BLaER1 treated with 17β-estradiol and CSF1 and Interleukin-3, amounts not matched to agents 10 nM and 100 nM (cell line): ENCODE data around the gene AGPAT3.

ENCODE experiments used
- H3K27ac ChIP-seq, 11 experiments: shearing (Covaris generic); formaldehyde crosslinking; 2 replicates each; pipeline ENCODE4 v1.8.1; 2022
- H3K27me3 ChIP-seq, 11 experiments: shearing (Covaris generic); formaldehyde crosslinking; 2 replicates each; pipeline ENCODE4 v1.8.1; 2022
- H3K36me3 ChIP-seq, 11 experiments: shearing (Covaris generic); formaldehyde crosslinking; 2 replicates each; pipeline ENCODE4 v1.8.1; 2022
- H3K4me1 ChIP-seq, 10 experiments: shearing (Covaris generic); formaldehyde crosslinking; 2 replicates each; pipeline ENCODE4 v1.8.1; 2022
- H3K4me2 ChIP-seq, 11 experiments: shearing (Covaris generic); formaldehyde crosslinking; 2 replicates each; pipeline ENCODE4 v1.8.1; 2022
- H3K4me3 ChIP-seq, 10 experiments: shearing (Covaris generic); formaldehyde crosslinking; 2 replicates each; pipeline ENCODE4 v1.8.1; 2022
- H3K9ac ChIP-seq, 11 experiments: shearing (Covaris generic); formaldehyde crosslinking; 2 replicates each; pipeline ENCODE4 v1.8.1; 2022
- H3K9me3 ChIP-seq, 11 experiments: shearing (Covaris generic); formaldehyde crosslinking; replicated peaks in 1 of 11; 2 replicates each; pipeline ENCODE4 v1.8.1; 2022
- H4K20me1 ChIP-seq, 11 experiments: shearing (Covaris generic); formaldehyde crosslinking; 2 replicates each; pipeline ENCODE4 v1.8.1; 2022
- Cebpa-rat ChIP-seq, 11 experiments: shearing (Covaris generic); IDR thresholded peaks; 2 replicates each; pipeline ENCODE4 v1.8.1; 2022

AGPAT3 gene

DNA sequence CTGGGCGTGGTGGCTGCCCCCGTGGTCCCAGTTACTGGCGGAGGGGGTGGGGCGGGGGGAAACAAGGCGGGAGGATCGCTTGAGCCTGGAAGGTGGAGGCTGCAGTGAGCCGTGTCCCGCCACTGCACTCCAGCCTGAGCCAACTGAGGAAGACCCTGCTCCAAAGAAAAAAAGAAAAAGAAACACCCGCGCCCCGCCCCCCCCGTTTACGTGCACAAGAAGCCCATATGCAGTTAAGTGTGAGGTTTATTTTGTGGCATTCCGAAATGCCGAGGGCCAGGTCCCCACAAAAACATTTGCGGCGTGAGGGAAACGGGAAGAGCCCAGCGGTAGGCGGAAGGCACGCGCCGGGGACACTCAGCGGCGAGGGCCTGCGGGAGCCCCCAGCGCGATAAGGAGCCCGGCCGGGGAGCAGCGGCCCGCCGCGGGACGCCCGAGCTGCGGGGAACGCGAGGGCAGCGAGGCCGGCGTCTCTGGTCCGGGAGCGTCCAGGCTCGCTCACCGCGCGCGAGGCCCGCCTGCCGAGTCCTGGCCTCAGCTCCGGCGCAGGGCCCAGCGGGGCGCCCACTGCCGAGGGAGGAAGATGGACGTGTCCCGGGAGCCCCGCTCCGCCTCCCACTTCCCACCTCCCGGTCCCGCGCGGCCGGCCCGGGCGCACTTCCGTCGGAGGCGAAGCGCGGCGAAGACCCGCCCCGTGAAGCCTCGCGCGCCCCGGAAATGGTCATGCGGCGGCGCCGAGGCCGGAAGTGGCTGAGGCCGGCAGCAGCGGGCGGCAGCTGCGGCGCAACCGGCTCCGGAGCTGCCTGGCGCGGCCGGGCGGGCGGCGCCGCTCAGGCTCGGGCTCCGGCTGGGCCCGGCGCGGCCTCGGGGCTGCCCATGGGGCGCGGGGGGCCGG lies 146.8 kb downstream of the AGPAT3 start, which contains the start of gene TRAPPC10:
Gene TRAPPC10, plus strand, starts transcription at position 731 of the 895 bp plus-strand sequence. CDS start 185 bp downstream, outside the sequence.
- Histone ChIP-seq H3K9ac (peak within 1 kb of the TSS; percentile 92 to 99 (median 98)), H3K4me2 (peak within 1 kb of the TSS; percentile 81 to 97 (median 93)), H4K20me1 (peaks cover 42 to 47% (median 44%) of the 10 kb centered on the region in 11 experiments), H3K36me3 (peaks cover 0 to 13% (median 0%) of the 10 kb centered on the region in 11 experiments; a peak in 2 of 22 replicates), H3K9me3 (no peaks in the 10 kb centered on the region), H3K27me3 (no peaks in the 10 kb centered on the region), H3K4me1 (peaks cover 31 to 55% (median 45%) of the 10 kb centered on the region in 10 experiments), H3K27ac (peak within 1 kb of the TSS; percentile 93 to 99 (median 98)), H3K4me3 (peak within 1 kb of the TSS; percentile 85 to 99 (median 96))
- no peak for TF ChIP-seq Cebpa-rat (IDR thresholded peaks at IDR 0.05)

DNA sequence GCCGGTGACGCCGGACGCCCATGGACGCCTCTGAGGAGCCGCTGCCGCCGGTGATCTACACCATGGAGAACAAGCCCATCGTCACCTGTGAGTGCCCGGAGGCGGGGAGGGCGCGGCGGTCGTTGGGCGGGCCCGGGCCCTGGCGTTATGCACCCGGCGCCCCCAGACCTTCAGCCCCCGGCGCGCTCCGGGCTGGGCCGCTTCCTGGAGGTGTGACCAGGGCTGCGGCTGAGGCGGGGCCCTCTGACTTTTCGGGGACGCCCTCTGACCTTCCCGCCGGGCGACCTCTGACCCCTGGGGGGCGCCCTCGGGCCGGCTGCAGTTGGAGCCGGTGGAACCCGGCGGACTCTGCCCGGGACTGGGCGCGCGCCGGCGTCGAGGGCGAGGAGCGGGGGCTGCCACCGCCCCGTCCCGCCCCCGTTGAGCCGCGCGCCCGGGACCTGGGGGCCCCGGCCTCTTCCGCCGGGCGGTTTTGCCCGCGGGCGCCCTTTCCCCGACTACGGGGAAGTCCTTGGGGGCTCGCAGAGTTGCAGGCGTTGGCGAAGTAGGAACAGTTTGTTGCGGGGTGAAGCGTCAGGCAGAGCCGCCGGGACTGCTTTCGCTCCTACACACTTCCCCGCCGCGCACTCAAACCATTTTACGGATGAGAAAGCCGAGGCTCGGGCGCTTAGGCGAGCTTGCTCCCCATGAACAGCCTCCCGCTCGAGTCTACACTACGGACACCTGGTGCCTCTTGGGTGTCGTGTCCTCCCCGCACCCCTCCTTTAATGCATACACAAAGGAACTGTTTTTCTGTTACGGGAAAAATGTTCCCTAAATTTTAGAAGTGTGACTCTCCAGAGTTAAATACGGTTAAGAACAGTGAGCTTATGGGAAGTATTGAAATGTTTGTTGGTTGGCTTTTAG lies 147.7 kb downstream of the AGPAT3 start:
- Histone ChIP-seq H3K4me2 (peak overlapping the region; percentile 81 to 97 (median 93)), H3K27ac (peak overlapping the region; percentile 93 to 99 (median 98)), H3K9ac (peak overlapping the region; percentile 92 to 99 (median 98)), H3K9me3 (no peaks in the 10 kb centered on the region), H4K20me1 (peaks cover 51 to 56% (median 53%) of the 10 kb centered on the region in 11 experiments), H3K4me3 (peak overlapping the region; percentile 85 to 99 (median 96)), H3K4me1 (peaks cover 34 to 59% (median 49%) of the 10 kb centered on the region in 10 experiments), H3K36me3 (peaks cover 0 to 13% (median 0%) of the 10 kb centered on the region in 11 experiments; a peak in 3 of 22 replicates), H3K27me3 (no peaks in the 10 kb centered on the region)
- TF ChIP-seq Cebpa-rat (IDR thresholded peaks at IDR 0.05) = no peak

DNA sequence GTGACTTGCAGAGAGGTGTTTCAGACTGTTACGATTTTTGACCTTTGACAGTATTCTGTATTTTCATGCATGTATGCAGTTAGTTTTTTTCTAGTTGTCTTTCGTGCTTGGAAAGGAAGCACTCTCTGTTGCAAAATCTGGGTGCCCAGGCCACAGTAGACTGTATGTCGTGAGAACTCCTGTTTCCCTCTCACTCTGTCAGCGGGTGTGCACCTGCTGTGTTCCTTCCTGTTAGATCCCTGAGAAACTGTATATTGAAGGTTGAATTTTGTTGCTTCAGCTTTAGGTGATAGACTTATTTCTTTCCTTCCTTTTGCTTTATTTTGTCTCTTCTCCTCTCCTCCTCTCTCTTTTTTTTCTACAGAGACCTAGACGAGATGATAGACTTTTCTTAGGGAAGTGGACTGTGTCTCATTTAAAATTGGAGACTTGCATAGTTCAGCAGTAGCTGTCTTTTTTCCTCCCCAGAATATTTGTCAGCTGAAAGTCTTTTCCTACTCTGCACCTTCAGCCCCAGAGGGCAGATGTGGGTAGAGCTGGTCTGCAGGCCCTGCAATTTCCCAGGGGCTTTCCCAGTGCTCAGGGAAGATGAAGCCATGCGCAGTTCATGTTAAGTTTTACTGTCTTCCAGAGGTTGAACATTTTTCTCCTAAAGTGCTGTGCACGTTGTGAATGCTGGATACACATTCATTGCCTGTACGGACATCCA lies 148.5 kb downstream of the AGPAT3 start:
- Histone ChIP-seq H3K27me3 (no peaks in the 10 kb centered on the region), H3K4me1 (peaks cover 40 to 67% (median 57%) of the 10 kb centered on the region in 10 experiments), H3K36me3 (peaks cover 0 to 13% (median 0%) of the 10 kb centered on the region in 11 experiments; a peak in 4 of 22 replicates), H3K9me3 (no peaks in the 10 kb centered on the region), H3K4me3 (peak overlapping the region; percentile 85 to 99 (median 96)), H3K4me2 (peak overlapping the region; percentile 81 to 97 (median 93)), H4K20me1 (peaks cover 59 to 64% (median 61%) of the 10 kb centered on the region in 11 experiments), H3K27ac (peak overlapping the region in 10 of 11 experiments; percentile 93 to 99 (median 98); a peak in 18 of 22 replicates), H3K9ac (peak overlapping the region; percentile 92 to 99 (median 98))
- no peak for TF ChIP-seq Cebpa-rat (IDR thresholded peaks at IDR 0.05)

DNA sequence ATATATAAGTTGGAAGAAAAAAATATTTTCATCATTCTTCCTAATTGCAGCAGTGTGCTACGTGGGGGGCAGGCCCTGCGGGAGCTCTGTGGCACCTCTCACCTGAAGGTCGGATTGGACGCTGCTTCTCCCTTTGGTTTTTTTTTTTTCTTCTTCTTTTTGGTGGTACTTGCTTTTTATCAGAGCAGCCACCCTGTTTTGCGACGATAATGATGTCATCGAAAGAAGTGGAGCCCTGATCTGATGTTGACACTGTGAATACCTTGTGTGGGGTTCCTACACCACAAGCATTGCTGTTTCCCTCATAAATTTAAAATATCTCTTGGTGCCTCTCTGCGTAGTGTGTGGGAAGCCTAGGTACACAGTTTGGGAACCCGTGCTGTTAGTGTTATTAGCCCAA lies 152.6 kb downstream of the AGPAT3 start:
- no peaks in the 10 kb centered on the region for H3K9me3 ChIP-seq
- TF ChIP-seq Cebpa-rat (IDR thresholded peaks at IDR 0.05) = no peak
- H3K9ac ChIP-seq = 0 out of 22 replicates have a peak overlapping the region, but pooled peaks of 1 of the 11 experiments have one; percentile 37
- no peaks in the 10 kb centered on the region for H3K27me3 ChIP-seq
- H4K20me1 ChIP-seq = peaks cover 100% of the 10 kb centered on the region in 11 experiments
- H3K36me3 ChIP-seq = peaks cover 0 to 8% (median 0%) of the 10 kb centered on the region in 11 experiments; a peak in 2 of 22 replicates
- no peak overlapping the region for H3K4me3 ChIP-seq
- peak overlapping the region in 3 of 11 experiments; percentile 16 to 84 (median 54); a peak in 5 of 22 replicates for H3K4me2 ChIP-seq
- H3K4me1 ChIP-seq = peaks cover 53 to 93% (median 80%) of the 10 kb centered on the region in 10 experiments
- no peak overlapping the region for H3K27ac ChIP-seq

DNA sequence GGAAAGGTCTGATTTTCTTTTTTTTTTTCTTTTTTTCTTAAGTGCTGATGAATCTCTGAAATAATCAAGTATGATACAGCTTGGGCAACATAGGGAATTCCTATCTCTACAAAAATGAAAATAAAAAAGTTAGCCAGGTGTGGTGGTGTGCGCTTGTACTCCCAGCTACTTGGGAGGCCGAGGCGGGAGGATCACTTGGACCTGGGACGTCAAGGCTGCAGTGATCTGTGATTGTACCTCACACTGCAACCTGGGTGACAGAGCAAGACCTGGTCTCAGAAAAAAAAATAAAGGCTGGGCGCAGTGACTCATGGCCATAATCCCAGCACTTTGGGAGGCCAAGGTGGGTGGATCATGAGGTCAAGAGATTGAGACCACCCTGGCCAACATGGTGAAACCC lies 153.1 kb downstream of the AGPAT3 start:
- Histone ChIP-seq H4K20me1 (peaks cover 99 to 100% (median 100%) of the 10 kb centered on the region in 11 experiments), H3K27me3 (no peaks in the 10 kb centered on the region), H3K4me1 (peaks cover 52 to 93% (median 77%) of the 10 kb centered on the region in 10 experiments), H3K9ac (0 out of 22 replicates have a peak overlapping the region, but pooled peaks of 1 of the 11 experiments have one; percentile 37), H3K27ac (no peak overlapping the region), H3K36me3 (peaks cover 0 to 10% (median 0%) of the 10 kb centered on the region in 11 experiments; a peak in 2 of 22 replicates), H3K4me2 (peak overlapping the region in 10 of 11 experiments; percentile 23 to 85 (median 72); a peak in 8 of 22 replicates), H3K9me3 (no peaks in the 10 kb centered on the region), H3K4me3 (no peak overlapping the region)
- TF ChIP-seq Cebpa-rat (IDR thresholded peaks at IDR 0.05) = no peak

DNA sequence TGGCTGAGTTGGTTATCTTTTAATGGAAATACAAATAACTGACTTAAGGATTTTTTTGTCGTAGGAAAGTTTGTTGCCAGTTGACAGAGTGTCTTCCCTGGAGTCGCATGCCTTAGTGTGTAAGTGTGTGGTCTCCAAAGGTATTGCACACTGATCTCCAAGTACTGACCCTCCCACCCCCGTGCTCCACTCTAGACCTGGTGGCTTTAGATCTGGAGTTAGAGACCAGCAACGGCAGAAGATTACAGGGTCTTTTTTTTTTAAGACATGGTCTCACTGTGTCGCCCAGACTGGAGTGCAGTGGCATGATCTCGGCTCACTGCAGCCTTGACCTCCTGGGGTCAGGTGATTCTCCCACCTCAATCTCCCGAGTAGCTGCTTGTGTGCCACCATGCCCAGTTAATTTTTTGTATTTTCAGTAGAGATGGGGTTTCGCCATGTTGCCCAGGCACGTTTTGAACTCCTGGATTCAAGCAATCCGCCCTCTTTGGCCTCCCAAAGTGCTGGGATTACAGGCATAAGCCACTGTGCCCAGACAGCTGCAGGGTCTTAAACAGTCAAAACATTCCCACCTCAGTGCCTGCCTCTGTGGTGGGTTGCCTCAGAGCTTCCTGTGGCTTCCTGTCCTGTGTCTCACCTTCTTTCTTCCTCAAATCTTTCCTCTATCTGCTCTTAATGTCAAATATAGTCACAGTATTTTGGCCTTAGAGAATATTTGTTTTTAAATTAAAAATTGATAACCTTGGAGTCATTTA lies 154.0 kb downstream of the AGPAT3 start:
- Histone ChIP-seq H3K4me2 (peak overlapping the region; percentile 55 to 85 (median 73)), H3K27me3 (no peaks in the 10 kb centered on the region), H3K27ac (peak overlapping the region in 5 of 11 experiments; percentile 7 to 26 (median 20); a peak in 4 of 22 replicates), H3K9me3 (no peaks in the 10 kb centered on the region), H3K36me3 (peaks cover 0 to 14% (median 0%) of the 10 kb centered on the region in 11 experiments; a peak in 2 of 22 replicates), H3K4me1 (peaks cover 44 to 92% (median 68%) of the 10 kb centered on the region in 10 experiments), H3K4me3 (no peak overlapping the region), H4K20me1 (peaks cover 99 to 100% (median 100%) of the 10 kb centered on the region in 11 experiments), H3K9ac (peak overlapping the region in 4 of 11 experiments; percentile 18 to 61 (median 33); a peak in 4 of 22 replicates)
- TF ChIP-seq Cebpa-rat (IDR thresholded peaks at IDR 0.05) = no peak

DNA sequence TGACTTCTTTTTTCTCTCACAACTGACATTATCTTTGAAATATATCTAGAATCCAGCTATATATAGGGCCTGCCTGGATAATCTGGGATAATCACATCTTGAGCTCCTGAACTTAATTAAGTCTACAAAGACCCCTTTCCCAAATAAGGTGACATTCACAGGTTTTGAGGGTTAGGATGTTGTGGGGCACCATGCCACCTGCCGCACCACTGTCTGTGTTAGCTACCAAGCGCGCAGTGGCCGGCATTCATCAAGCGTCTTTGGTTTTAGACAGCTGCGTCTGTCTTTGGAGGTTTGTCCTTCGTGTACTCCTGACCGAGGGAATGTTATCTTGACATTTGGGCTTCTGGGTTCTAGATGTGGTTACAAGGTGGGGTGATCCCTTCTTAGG lies 154.5 kb downstream of the AGPAT3 start:
- no peak overlapping the region for H3K4me3 ChIP-seq
- H3K4me2 ChIP-seq = peak overlapping the region; percentile 55 to 85 (median 73); a peak in 17 of 22 replicates
- H3K27me3 ChIP-seq = no peaks in the 10 kb centered on the region
- H3K27ac ChIP-seq = no peak overlapping the region
- peaks cover 0 to 14% (median 0%) of the 10 kb centered on the region in 11 experiments; a peak in 2 of 22 replicates for H3K36me3 ChIP-seq
- peaks cover 42 to 92% (median 64%) of the 10 kb centered on the region in 10 experiments for H3K4me1 ChIP-seq
- H4K20me1 ChIP-seq = peaks cover 99 to 100% (median 100%) of the 10 kb centered on the region in 11 experiments
- TF ChIP-seq Cebpa-rat (IDR thresholded peaks at IDR 0.05) = no peak
- H3K9me3 ChIP-seq = no peaks in the 10 kb centered on the region
- H3K9ac ChIP-seq = peak overlapping the region in 2 of 11 experiments; percentile 24 to 61; a peak in 2 of 22 replicates
